IMR-90 (cell line): ENCODE results near the gene BFAR. TPM values are rescaled to one million over a fixed set of nuclear protein-coding genes. Genes with fewer than 3 reads are reported as not detected.

Experiments used
- ATAC-seq: fragments of 200-7000 bp; cut with Tn5 transposase; 2 replicates; pipeline ENCODE4 v1.9.1; 2020; ENCODE audit warnings: low read depth, mild to moderate bottlenecking, moderate library complexity
- BruUV-seq: library from RNA; stranded (reverse); fragments of 400-500 nt; replicated peaks from 2 replicates; lab custom pipeline; 2021; lab: Mats Ljungman, UMichigan
- CTCF ChIA-PET: fragments of 300-600 bp; formaldehyde crosslinking; extraction: SDS; loops from one replicate; lab custom pipeline; 2021; ENCODE audit warnings: antibody characterized with exemption; lab: Yijun Ruan, JAX
- POLR2A ChIA-PET: fragments of 300-600 bp; sonication (Branson Sonifier 250); formaldehyde crosslinking; loops from one replicate; lab custom pipeline; 2022; ENCODE audit warnings: antibody characterized with exemption; ENCODE audit not compliant: unreplicated experiment; lab: Charles Lee
- DNase-seq: peaks from one replicate; pipeline ENCODE4 v3.0.0; 2013
- H2AFZ ChIP-seq: replicated peaks from 2 replicates; pipeline ENCODE3; 2013; ENCODE audit warnings: low read length, mild to moderate bottlenecking; ENCODE audit not compliant: poor library complexity
- H2AK5ac ChIP-seq: 2 replicates; pipeline ENCODE4 v1.6.1; 2013; ENCODE audit warnings: low read depth, low read length, inconsistent platforms
- H2AK9ac ChIP-seq: replicated peaks from 2 replicates; pipeline ENCODE3; 2013; ENCODE audit warnings: mild to moderate bottlenecking, low read depth, low read length, moderate library complexity; ENCODE audit not compliant: poor library complexity
- H2BK120ac ChIP-seq: 2 replicates; pipeline ENCODE4 v1.6.1; 2013; ENCODE audit warnings: low read depth, low read length, inconsistent platforms
- H2BK15ac ChIP-seq: 3 replicates; pipeline ENCODE4 v1.6.1; 2013; ENCODE audit warnings: low read depth, low read length, inconsistent platforms
- H2BK20ac ChIP-seq: 2 replicates; pipeline ENCODE4 v1.6.1; 2013; ENCODE audit warnings: low read depth, mild to moderate bottlenecking, inconsistent platforms, low read length, moderate library complexity
- H2BK5ac ChIP-seq: 2 replicates; pipeline ENCODE4 v1.6.1; 2013; ENCODE audit warnings: mild to moderate bottlenecking, low read depth, low read length, inconsistent platforms; ENCODE audit not compliant: poor library complexity, severe bottlenecking
- H3K14ac ChIP-seq: replicated peaks from 2 replicates; pipeline ENCODE4 v1.6.1; 2013; ENCODE audit warnings: low read depth, low read length, inconsistent platforms
- H3K18ac ChIP-seq: 2 replicates; pipeline ENCODE4 v1.6.1; 2013; ENCODE audit warnings: low read depth, low read length, control low read depth
- H3K23ac ChIP-seq: 2 replicates; pipeline ENCODE4 v1.6.1; 2013; ENCODE audit warnings: low read depth, low read length, inconsistent platforms
- H3K27ac ChIP-seq: 2 replicates; pipeline ENCODE4 v1.5.1; 2013; ENCODE audit warnings: mild to moderate bottlenecking, control low read depth, low read length; ENCODE audit not compliant: insufficient read depth
- H3K27me3 ChIP-seq: 2 replicates; pipeline ENCODE4 v1.6.1; 2013; ENCODE audit warnings: low read length; ENCODE audit not compliant: control insufficient read depth, insufficient read depth
- H3K36me3 ChIP-seq: 2 replicates; pipeline ENCODE4 v1.6.1; 2013; ENCODE audit warnings: low read length, mixed read lengths; ENCODE audit not compliant: control insufficient read depth, insufficient read depth
- H3K4ac ChIP-seq: 2 replicates; pipeline ENCODE4 v1.6.1; 2013; ENCODE audit warnings: low read depth, low read length, inconsistent platforms
- H3K4me1 ChIP-seq: 2 replicates; pipeline ENCODE4 v1.6.1; 2013; ENCODE audit warnings: low read length, mixed read lengths; ENCODE audit not compliant: control insufficient read depth, insufficient read depth
- H3K4me2 ChIP-seq: 2 replicates; pipeline ENCODE4 v1.6.1; 2013; ENCODE audit warnings: low read depth, mild to moderate bottlenecking, control low read depth, low read length, moderate library complexity
- H3K4me3 ChIP-seq: 2 replicates; pipeline ENCODE4 v1.5.1; 2013; ENCODE audit warnings: low read depth, mild to moderate bottlenecking, control low read depth, low read length, moderate library complexity; ENCODE audit not compliant: insufficient read depth
- H3K56ac ChIP-seq: 2 replicates; pipeline ENCODE4 v1.6.1; 2013; ENCODE audit warnings: low read length, inconsistent platforms; ENCODE audit not compliant: insufficient read depth; ENCODE audit errors: extremely low read depth
- H3K79me1 ChIP-seq, 2 experiments: 2 replicates each; pipeline ENCODE4 v1.6.1; 2013; ENCODE audit warnings: low read length in 2 of 2, inconsistent platforms in 1 of 2, low read depth in 1 of 2
- H3K9ac ChIP-seq: 2 replicates; pipeline ENCODE4 v1.6.1; 2013; ENCODE audit warnings: low read depth, low read length, control low read depth
- H3K9me1 ChIP-seq: 2 replicates; pipeline ENCODE4 v1.6.1; 2013; ENCODE audit warnings: low read length, inconsistent platforms; ENCODE audit not compliant: insufficient read depth
- H3K9me3 ChIP-seq: 2 replicates; pipeline ENCODE4 v1.6.1; 2013; ENCODE audit warnings: low read length; ENCODE audit not compliant: control insufficient read depth, insufficient read depth
- H4K20me1 ChIP-seq: 2 replicates; pipeline ENCODE4 v1.6.1; 2013; ENCODE audit warnings: low read length, inconsistent platforms; ENCODE audit not compliant: insufficient read depth
- H4K5ac ChIP-seq: 2 replicates; pipeline ENCODE4 v1.6.1; 2013; ENCODE audit warnings: mild to moderate bottlenecking, low read depth, low read length, control low read depth
- H4K8ac ChIP-seq, 2 experiments: 2 replicates each; pipeline ENCODE4 v1.6.1; 2013; ENCODE audit warnings: low read depth in 2 of 2, low read length in 2 of 2, control low read depth in 1 of 2, inconsistent platforms in 1 of 2
- H4K91ac ChIP-seq: 2 replicates; pipeline ENCODE4 v1.6.1; 2013; ENCODE audit warnings: low read depth, low read length, inconsistent platforms; ENCODE audit not compliant: insufficient read depth
- CEBPB ChIP-seq: IDR thresholded peaks from 2 replicates; pipeline ENCODE4 v1.6.1; 2012; ENCODE audit warnings: low read depth, low read length, improper control_type of control experiment
- CTCF ChIP-seq: conservative IDR thresholded peaks from 2 replicates; pipeline ENCODE4 v1.5.1; 2012; ENCODE audit warnings: mild to moderate bottlenecking, low read depth, low read length, improper control_type of control experiment
- FOS ChIP-seq: fragments of 150-350 bp; IDR thresholded peaks from 2 replicates; pipeline ENCODE4 v1.6.1; 2016; ENCODE audit warnings: low read depth, low read length
- MAFK ChIP-seq: IDR thresholded peaks from 2 replicates; pipeline ENCODE4 v1.6.1; 2012; ENCODE audit warnings: low read depth, low read length, improper control_type of control experiment
- RFX5 ChIP-seq: IDR thresholded peaks from 2 replicates; pipeline ENCODE4 v1.8.0; 2012; ENCODE audit warnings: low read depth, mild to moderate bottlenecking, low read length, moderate library complexity
- SMC3 ChIP-seq: fragments of 150-350 bp; IDR thresholded peaks from 2 replicates; pipeline ENCODE4 v1.6.1; 2016; ENCODE audit warnings: low read depth, mild to moderate bottlenecking, antibody characterized with exemption, low read length, moderate library complexity
- USF2 ChIP-seq: fragments of 150-350 bp; IDR thresholded peaks from 2 replicates; pipeline ENCODE4 v1.6.1; 2017; ENCODE audit warnings: mild to moderate bottlenecking, antibody characterized with exemption, low read length, low read depth
- WGBS, 2 experiments: methylation state at CpG; one replicate each; pipeline versions ENCODE4 v1.1.5 to v1.1.7; 2013; ENCODE audit warnings: missing lambda C conversion rate in 2 of 2; ENCODE audit not compliant: insufficient read length in 1 of 2; ENCODE audit errors: extremely low coverage in 2 of 2; 5-methylcytosine and 5-hydroxymethylcytosine counted together
- dilution Hi-C: fragments of 300-500 bp; cut with HindIII; formaldehyde crosslinking; loops from one replicate; pipeline ENCODE4 v1.14.3; 2018; ENCODE audit warnings: low sequenced_read_pairs; ENCODE audit not compliant: unreplicated experiment
- in situ Hi-C: fragments of 300-500 bp; cut with MboI; formaldehyde crosslinking; loops from 3 replicates; pipeline ENCODE4 v1.14.3; 2019; ENCODE audit warnings: low sequenced_read_pairs, inconsistent platforms, mixed read lengths
- intact Hi-C: fragments of 100-400 bp; cut with micrococcal nuclease; formaldehyde crosslinking; loops from 2 replicates; pipeline ENCODE4 v1.10.0; 2022
- polyA plus RNA-seq, 3 experiments: library from polyadenylated mRNA; depleted of rRNA; stranded (reverse); fragments of >200 nt; gene quantifications; 2 replicates each; pipeline ENCODE4 v1.2.3, GENCODE V29; 2012; ENCODE audit warnings: low replicate concordance in 1 of 3
- total RNA-seq: library from RNA; depleted of rRNA; stranded (reverse); fragments of >200 nt; gene quantifications from 2 replicates; pipeline ENCODE4 v1.2.3, GENCODE V29; 2012

The BFAR gene
- total and polyA plus RNA-seq, 2 of the 4 experiments (the other 2 are of a cell fraction) = 46.6 to 56.5 TPM

- no peak for TF ChIP-seq RFX5
- TF ChIP-seq SMC3 = no peak
- no peak for TF ChIP-seq MAFK
- TF ChIP-seq USF2 = no peak
- no peak for TF ChIP-seq CTCF
- TF ChIP-seq FOS = no peak
- TF ChIP-seq CEBPB = no peak
- Histone ChIP-seq H3K14ac (no peak overlapping the region), H3K4me2 (no peak overlapping the region), H2BK5ac (no peak overlapping the region), H4K5ac (no peak overlapping the region), H2BK15ac (no peak overlapping the region), H3K9me1 (no peaks in the 10 kb centered on the region), H2AK5ac (no peak overlapping the region), H3K4ac (no peak overlapping the region), H3K9ac (no peak overlapping the region), H3K4me3 (no peak overlapping the region), H3K56ac (no peak overlapping the region), H2BK20ac (no peak overlapping the region), H2BK120ac (no peak overlapping the region), H4K20me1 (no peaks in the 10 kb centered on the region), H3K36me3 (peaks cover 28% of the 10 kb centered on the region), H3K9me3 (no peaks in the 10 kb centered on the region), H4K8ac (no peak overlapping the region), H2AFZ (no peak overlapping the region), H3K27ac (no peak overlapping the region), H4K91ac (no peak overlapping the region), H3K18ac (no peak overlapping the region), H3K79me1 (no peaks in the 10 kb centered on the region), H3K27me3 (no peaks in the 10 kb centered on the region), H2AK9ac (no peak overlapping the region), H3K23ac (no peak overlapping the region), H3K4me1 (no peaks in the 10 kb centered on the region)
- in situ Hi-C loops (no loop called here), dilution Hi-C loops (no loop called here), intact Hi-C loops (no loop called here)
- WGBS, 2 experiments = 100% methylated on average over 2 of the region's 4 CpGs; no CpG with 5 or more reads in 1 of the 2 experiments
- CTCF ChIA-PET = interaction anchor here (0.6 kb wide), 1 partner anchor 64 kb away, joined by 3 read pairs; no protein-coding TSS in a partner anchor
- DNase-seq (no peak), ATAC-seq (no peak)
- POLR2A ChIA-PET = no interaction called here
- no TSS peak for BruUV-seq
These were observed 16.5 kb upstream of the BFAR start for GRCh38 chr16:14616280-14616679.
